CD14-positive monocyte (primary cell): ENCODE results near the gene BID. TPM values are rescaled to one million over a fixed set of nuclear protein-coding genes. Genes with fewer than 3 reads are reported as not detected.

Experiments used
- DNase-seq, 3 donors: peaks; one replicate each; pipeline ENCODE4 v3.0.0-alpha.2; 2011 to 2022
- H2AFZ ChIP-seq: 2 replicates; pipeline ENCODE4 v1.6.0; 2012; ENCODE audit warnings: mild to moderate bottlenecking, low read depth, low read length, inconsistent platforms; ENCODE audit not compliant: insufficient read depth, poor library complexity, severe bottlenecking
- H3K27ac ChIP-seq, 2 donors: 1 replicate in 1 of 2; 2 replicates in 1 of 2; pipeline ENCODE4 v1.5.1; 2012 to 2013; ENCODE audit warnings: low read length in 2 of 2, control low read depth in 1 of 2, inconsistent platforms in 1 of 2, low read depth in 1 of 2, mild to moderate bottlenecking in 1 of 2
- H3K27me3 ChIP-seq, 2 donors: one replicate each; pipeline versions ENCODE4 v1.6.0 to v1.6.1; 2011 to 2013; ENCODE audit warnings: low read length in 2 of 2; ENCODE audit not compliant: control insufficient read depth in 2 of 2, insufficient read depth in 2 of 2
- H3K36me3 ChIP-seq, 2 donors: replicated peaks in 1 of 2; 1 replicate in 1 of 2; 2 replicates in 1 of 2; pipeline versions ENCODE4 v1.5.1 to v1.6.1; 2012 to 2013; ENCODE audit warnings: low read length in 2 of 2, control low read depth in 1 of 2, inconsistent platforms in 1 of 2, mild to moderate bottlenecking in 1 of 2; ENCODE audit not compliant: insufficient read depth in 2 of 2, control insufficient read depth in 1 of 2
- H3K4me1 ChIP-seq, 2 donors: 1 replicate in 1 of 2; 2 replicates in 1 of 2; pipeline versions ENCODE4 v1.5.1 to v1.6.1; 2012 to 2013; ENCODE audit warnings: low read length in 2 of 2, control low read depth in 1 of 2, inconsistent platforms in 1 of 2, mild to moderate bottlenecking in 1 of 2, moderate library complexity in 1 of 2; ENCODE audit not compliant: insufficient read depth in 2 of 2, control insufficient read depth in 1 of 2
- H3K4me2 ChIP-seq: replicated peaks from 2 replicates; pipeline ENCODE3; 2012; ENCODE audit warnings: low read length, moderate library complexity, mild to moderate bottlenecking; ENCODE audit not compliant: poor library complexity, severe bottlenecking; ENCODE audit errors: extremely low read depth
- H3K4me3 ChIP-seq, 3 experiments: fragments of 200-600 bp in 1 of 3; sonication (generic) in 1 of 3; replicated peaks in 1 of 3; 1 replicate in 2 of 3; 2 replicates in 1 of 3; pipeline ENCODE4 v1.5.1; 2011 to 2013; ENCODE audit warnings: low read length in 3 of 3, mild to moderate bottlenecking in 3 of 3, control low read depth in 2 of 3, low read depth in 2 of 3, inconsistent platforms in 1 of 3, moderate library complexity in 1 of 3
- H3K79me2 ChIP-seq: 2 replicates; pipeline ENCODE4 v1.6.0; 2012; ENCODE audit warnings: mild to moderate bottlenecking, control low read depth, inconsistent platforms, low read length, moderate library complexity; ENCODE audit not compliant: insufficient read depth
- H3K9ac ChIP-seq: 2 replicates; pipeline ENCODE4 v1.6.0; 2017; ENCODE audit warnings: low read length, mild to moderate bottlenecking; ENCODE audit not compliant: insufficient read depth, poor library complexity, severe bottlenecking
- H3K9me3 ChIP-seq, 2 donors: replicated peaks in 1 of 2; 1 replicate in 1 of 2; 2 replicates in 1 of 2; pipeline versions ENCODE4 v1.5.1 to v1.6.1; 2012 to 2013; ENCODE audit warnings: low read length in 2 of 2, control low read depth in 1 of 2; ENCODE audit not compliant: control insufficient read depth in 1 of 2, insufficient read depth in 1 of 2
- H4K20me1 ChIP-seq: 2 replicates; pipeline ENCODE4 v1.6.0; 2012; ENCODE audit warnings: mild to moderate bottlenecking, low read length, control low read depth, moderate library complexity; ENCODE audit not compliant: insufficient read depth
- H3K27ac Mint-ChIP-seq, 7 donors: one replicate each; pipeline ENCODE4 v1.8.0; 2020; ENCODE audit warnings: mild to moderate bottlenecking in 7 of 7, mixed read lengths in 7 of 7, moderate library complexity in 6 of 7, inconsistent platforms in 2 of 7
- H3K27me3 Mint-ChIP-seq, 3 donors: one replicate each; pipeline ENCODE4 v1.8.0; 2021 to 2022; ENCODE audit warnings: low read depth in 3 of 3, mild to moderate bottlenecking in 3 of 3, mixed read lengths in 3 of 3, moderate library complexity in 3 of 3, inconsistent platforms in 1 of 3
- H3K36me3 Mint-ChIP-seq, 2 donors: one replicate each; pipeline ENCODE4 v1.8.0; 2020; ENCODE audit warnings: mixed read lengths in 2 of 2, inconsistent platforms in 1 of 2, mild to moderate bottlenecking in 1 of 2
- H3K4me1 Mint-ChIP-seq: one replicate; pipeline ENCODE4 v1.8.0; 2020; ENCODE audit warnings: mild to moderate bottlenecking, mixed read lengths
- H3K4me3 Mint-ChIP-seq, 2 donors: one replicate each; pipeline ENCODE4 v1.8.0; 2020; ENCODE audit warnings: mild to moderate bottlenecking in 2 of 2, mixed read lengths in 2 of 2, moderate library complexity in 1 of 2
- H3K9me3 Mint-ChIP-seq, 7 donors: one replicate each; pipeline ENCODE4 v1.8.0; 2020 to 2022; ENCODE audit warnings: mixed read lengths in 7 of 7, mild to moderate bottlenecking in 6 of 7, moderate library complexity in 6 of 7, inconsistent platforms in 2 of 7
- WGBS: methylation state at CpG from one replicate; pipeline ENCODE4 v1.1.5; 2013; ENCODE audit warnings: missing lambda C conversion rate; ENCODE audit not compliant: insufficient coverage; 5-methylcytosine and 5-hydroxymethylcytosine counted together
- intact Hi-C, 2 donors: fragments of 100-400 bp; cut with micrococcal nuclease; formaldehyde crosslinking; loops; one replicate each; pipeline versions ENCODE4 v1.15.0 to v1.15.1; 2023
- polyA plus RNA-seq, 3 donors: library from polyadenylated mRNA; depleted of rRNA in 1 of 3; unstranded in 2 of 3; stranded (reverse) in 1 of 3; fragments of 300-500 nt in 2 of 3; fragments of >200 nt in 1 of 3; fragmentation: Illumina TruSeq in 2 of 3; gene quantifications; 1 replicate in 2 of 3; 2 replicates in 1 of 3; pipeline ENCODE4 v1.2.3, GENCODE V29; 2012 to 2021
- TF ChIP-seq, protein P1 (sequence below): fragments of 200-600 bp; IDR thresholded peaks from one replicate; pipeline ENCODE4 v1.8.0; 2022; ENCODE audit warnings: antibody characterized with exemption, mild to moderate bottlenecking

BID gene
- polyA plus RNA-seq, 3 donors, result 199 to 423 (median 391) TPM

DNA sequence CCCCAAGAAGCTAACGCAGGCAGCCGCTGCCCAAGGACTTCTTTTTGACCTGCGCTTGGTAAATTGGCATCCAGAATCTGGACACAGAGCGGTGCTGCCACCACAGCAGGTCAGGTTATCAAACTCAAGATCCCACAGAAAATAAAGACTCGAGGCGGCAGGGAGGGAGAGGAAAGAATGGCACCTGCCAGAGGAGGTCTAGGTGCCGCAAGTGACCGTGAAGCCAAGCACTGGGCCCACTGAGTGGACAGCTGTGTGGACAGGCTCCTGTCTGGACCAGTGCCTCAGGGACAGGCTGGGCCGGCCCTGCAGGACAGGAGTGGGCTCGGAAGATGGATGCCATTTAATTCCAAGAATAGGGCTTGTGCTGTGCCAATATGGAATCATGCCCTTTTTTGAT, 27.4 kb downstream of the BID start:
- H3K4me1 ChIP-seq, result no peaks in the 10 kb centered on the region
- peak overlapping the region in 1 of 2 donors; percentile 45 for H3K27ac ChIP-seq
- no peaks in the 10 kb centered on the region for H3K27me3 Mint-ChIP-seq
- peaks cover 1% of the 10 kb centered on the region for H3K4me1 Mint-ChIP-seq
- no peak overlapping the region for H2AFZ ChIP-seq
- TF ChIP-seq, protein P1, sequence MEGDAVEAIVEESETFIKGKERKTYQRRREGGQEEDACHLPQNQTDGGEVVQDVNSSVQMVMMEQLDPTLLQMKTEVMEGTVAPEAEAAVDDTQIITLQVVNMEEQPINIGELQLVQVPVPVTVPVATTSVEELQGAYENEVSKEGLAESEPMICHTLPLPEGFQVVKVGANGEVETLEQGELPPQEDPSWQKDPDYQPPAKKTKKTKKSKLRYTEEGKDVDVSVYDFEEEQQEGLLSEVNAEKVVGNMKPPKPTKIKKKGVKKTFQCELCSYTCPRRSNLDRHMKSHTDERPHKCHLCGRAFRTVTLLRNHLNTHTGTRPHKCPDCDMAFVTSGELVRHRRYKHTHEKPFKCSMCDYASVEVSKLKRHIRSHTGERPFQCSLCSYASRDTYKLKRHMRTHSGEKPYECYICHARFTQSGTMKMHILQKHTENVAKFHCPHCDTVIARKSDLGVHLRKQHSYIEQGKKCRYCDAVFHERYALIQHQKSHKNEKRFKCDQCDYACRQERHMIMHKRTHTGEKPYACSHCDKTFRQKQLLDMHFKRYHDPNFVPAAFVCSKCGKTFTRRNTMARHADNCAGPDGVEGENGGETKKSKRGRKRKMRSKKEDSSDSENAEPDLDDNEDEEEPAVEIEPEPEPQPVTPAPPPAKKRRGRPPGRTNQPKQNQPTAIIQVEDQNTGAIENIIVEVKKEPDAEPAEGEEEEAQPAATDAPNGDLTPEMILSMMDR, result no peak
- no peaks in the 10 kb centered on the region for H3K27me3 ChIP-seq
- H3K36me3 Mint-ChIP-seq, result peaks cover 26 to 80% of the 10 kb centered on the region in 2 donors
- no peaks in the 10 kb centered on the region for H3K9me3 Mint-ChIP-seq
- H3K9ac ChIP-seq, result no peak overlapping the region
- peaks cover 99% of the 10 kb centered on the region for H4K20me1 ChIP-seq
- intact Hi-C loops, result loop anchor here in 1 of 2 donors (10.0 kb wide), 1 partner anchor 328 kb away; the partner anchor contains the start of gene PEX26
- no peak overlapping the region for H3K4me3 Mint-ChIP-seq
- H3K27ac Mint-ChIP-seq, result peak overlapping the region in 3 of 7 donors; percentile 11 to 78 (median 54)
- DNase-seq, result no peak
- H3K4me2 ChIP-seq, result no peak overlapping the region
- 96% methylated on average over 9 of the region's 10 CpGs for WGBS
- no peak overlapping the region for H3K4me3 ChIP-seq
- H3K79me2 ChIP-seq, result peaks cover 93% of the 10 kb centered on the region
- peaks cover 56 to 74% of the 10 kb centered on the region in 2 donors for H3K36me3 ChIP-seq
- H3K9me3 ChIP-seq, result no peaks in the 10 kb centered on the region

DNA sequence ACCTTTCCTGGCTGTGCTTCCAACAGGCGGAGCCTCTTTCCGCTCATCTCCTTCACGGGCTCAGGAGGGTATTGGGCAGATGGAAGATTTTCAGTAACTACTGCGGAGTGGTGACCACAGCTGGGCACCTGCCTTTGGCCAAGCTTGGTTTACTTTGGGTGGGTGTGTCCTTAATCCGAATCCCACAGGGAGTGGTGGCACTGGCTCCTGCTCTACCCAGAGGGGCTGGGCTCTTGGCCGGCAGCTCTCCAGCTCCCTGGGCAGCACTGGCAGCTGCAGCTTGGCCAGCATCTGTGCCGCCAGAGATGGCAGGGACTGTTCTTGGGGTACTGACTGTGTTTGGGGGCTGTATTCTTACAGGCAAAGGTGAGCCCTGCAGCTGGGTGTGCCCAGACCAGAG, 29.8 kb downstream of the BID start:
- Histone ChIP-seq H3K9me3 (no peaks in the 10 kb centered on the region), H3K36me3 (peaks cover 65 to 90% of the 10 kb centered on the region in 2 donors), H3K4me1 (no peaks in the 10 kb centered on the region), H3K27me3 (no peaks in the 10 kb centered on the region), H3K79me2 (peaks cover 87% of the 10 kb centered on the region), H3K4me2 (no peak overlapping the region), H3K27ac (peak overlapping the region in 1 of 2 donors; percentile 68), H4K20me1 (peaks cover 98% of the 10 kb centered on the region), H3K9ac (no peak overlapping the region), H3K4me3 (no peak overlapping the region), H2AFZ (no peak overlapping the region)
- H3K36me3 Mint-ChIP-seq, result peaks cover 39 to 91% of the 10 kb centered on the region in 2 donors
- no peaks in the 10 kb centered on the region for H3K4me1 Mint-ChIP-seq
- intact Hi-C loops, result loop anchor here (5.0 to 10.0 kb wide), 2 partner anchors 43 to 330 kb away; partner anchors contain the start of gene PEX26 (in 1 of the 2)
- 96% methylated on average over 3 of the region's 7 CpGs for WGBS
- no peak for DNase-seq
- no peak overlapping the region for H3K4me3 Mint-ChIP-seq
- TF ChIP-seq, protein P1, result no peak
- no peaks in the 10 kb centered on the region for H3K9me3 Mint-ChIP-seq
- peak overlapping the region in 5 of 7 donors; percentile 38 to 81 (median 46) for H3K27ac Mint-ChIP-seq
- no peaks in the 10 kb centered on the region for H3K27me3 Mint-ChIP-seq
